Measurements from ENCODE around the gene ZMYND10. TPM values are rescaled to one million over a fixed set of nuclear protein-coding genes. Genes with fewer than 3 reads are reported as not detected.

The ZMYND10 gene
- total RNA-seq, 1 donor from 2014 or later, result 0.35 TPM

DNA sequence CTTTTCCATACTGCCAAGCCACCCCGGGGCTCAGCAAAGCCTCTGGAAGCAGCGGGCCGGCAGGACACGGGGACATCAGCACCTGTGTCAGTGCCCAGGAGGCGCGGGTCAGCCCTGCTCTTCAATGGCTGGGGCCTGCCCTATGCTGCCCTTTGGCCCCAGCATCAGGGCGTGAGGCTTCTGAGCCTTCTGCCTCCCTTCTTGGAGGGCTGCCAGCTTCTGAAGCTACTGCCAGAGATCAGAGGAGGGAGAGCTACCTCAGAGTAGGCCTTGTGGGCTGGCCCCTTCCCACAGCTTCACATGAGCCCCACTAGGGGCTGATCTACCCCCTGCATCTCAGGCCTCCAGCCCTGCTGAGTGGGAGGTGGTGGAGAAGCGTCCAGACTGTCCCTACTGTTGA lies 26.8 kb upstream of the ZMYND10 start:
- intact Hi-C loops (cut with DNase I), result no loop called here
- no peak for DNase-seq (ENCODE audit: low spot score)

DNA sequence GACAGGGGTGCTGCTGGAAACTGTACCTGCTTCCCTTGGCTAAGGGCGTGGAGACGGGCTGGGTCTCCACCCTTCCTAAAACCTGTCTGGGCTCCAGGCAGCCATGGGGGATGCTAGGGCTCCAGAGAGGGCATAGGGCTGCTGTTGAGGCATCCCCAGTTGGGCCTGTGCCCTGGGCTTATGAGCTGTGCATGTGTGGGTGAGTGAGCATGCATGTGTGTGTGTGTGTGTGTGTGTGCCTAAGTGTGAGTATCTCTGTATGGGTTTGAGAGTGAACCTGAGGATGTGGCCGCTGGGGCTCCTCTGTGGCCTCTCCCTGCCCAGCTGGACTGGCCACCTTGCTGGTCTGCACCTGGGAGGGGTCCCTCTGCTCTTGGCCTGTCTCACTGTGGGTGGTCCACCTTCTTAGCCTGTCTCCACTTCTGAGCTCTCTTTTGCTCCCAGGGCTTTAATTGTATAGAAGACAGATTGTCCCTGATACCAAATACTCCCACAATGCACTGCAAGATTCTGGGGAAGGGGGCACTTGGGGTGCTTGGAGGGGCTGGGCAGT lies 25.7 kb upstream of the ZMYND10 start:
- intact Hi-C loops (cut with DNase I), result no loop called here

DNA sequence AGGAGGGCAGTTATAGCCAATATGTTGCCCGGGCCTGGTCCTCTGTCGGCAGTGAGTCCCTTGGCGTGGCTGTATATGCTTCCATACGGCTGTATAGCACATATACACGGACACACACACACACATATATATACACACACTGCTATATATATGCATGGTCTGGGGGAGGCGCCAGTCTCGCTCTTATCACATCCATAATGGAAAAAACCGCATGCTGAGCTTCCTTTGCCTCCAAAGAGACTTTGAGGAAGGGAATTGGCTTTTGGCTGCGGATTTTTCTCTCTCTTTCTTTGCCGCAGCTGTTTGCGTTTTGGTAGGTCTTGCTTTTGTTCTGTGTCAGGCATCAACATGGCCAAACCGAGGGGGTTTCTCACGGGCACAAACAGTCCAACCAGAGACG lies 25.1 kb upstream of the ZMYND10 start:
- DNase-seq (ENCODE audit: low spot score), result no peak
- intact Hi-C loops (cut with DNase I), result no loop called here

More for the DNA sequence above, 25.7 kb upstream of the ZMYND10 start:
- DNase-seq (ENCODE audit: low spot score), result no peak

DNA sequence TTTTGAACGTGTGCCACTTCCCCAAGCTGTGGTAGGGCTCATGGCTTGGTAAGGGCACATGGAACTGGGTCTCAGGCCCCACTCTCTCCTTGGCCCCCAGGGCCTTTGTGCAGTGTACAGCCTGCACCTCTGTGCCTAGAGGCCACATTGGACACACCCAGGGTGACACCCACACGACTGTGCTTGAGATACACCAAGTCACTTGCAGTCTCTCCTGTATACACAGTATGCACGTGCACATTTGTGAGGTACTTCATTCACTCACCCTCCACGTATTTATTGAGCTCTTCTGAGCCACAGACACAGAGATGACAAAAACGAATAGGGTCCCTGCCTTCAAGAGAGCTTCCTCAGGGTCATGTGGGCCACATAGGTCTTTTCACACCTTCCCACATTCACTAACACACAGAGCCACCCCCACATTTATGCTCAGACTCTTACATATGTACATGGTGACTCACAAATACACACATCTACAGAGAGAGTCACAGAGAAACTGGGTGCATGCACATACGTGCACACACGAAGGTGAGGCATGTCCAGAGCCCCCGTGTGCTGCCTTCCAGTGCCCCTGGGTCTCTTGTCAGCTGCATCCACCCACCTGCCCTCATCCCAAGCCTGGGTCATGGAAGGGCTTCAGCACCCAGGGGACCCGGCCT lies 23.6 kb upstream of the ZMYND10 start:
- intact Hi-C loops (cut with DNase I), result loop anchor here (10.0 kb wide), 1 partner anchor 1016 kb away; the partner anchor contains the start of gene MANF
- DNase-seq (ENCODE audit: low spot score), result no peak

DNA sequence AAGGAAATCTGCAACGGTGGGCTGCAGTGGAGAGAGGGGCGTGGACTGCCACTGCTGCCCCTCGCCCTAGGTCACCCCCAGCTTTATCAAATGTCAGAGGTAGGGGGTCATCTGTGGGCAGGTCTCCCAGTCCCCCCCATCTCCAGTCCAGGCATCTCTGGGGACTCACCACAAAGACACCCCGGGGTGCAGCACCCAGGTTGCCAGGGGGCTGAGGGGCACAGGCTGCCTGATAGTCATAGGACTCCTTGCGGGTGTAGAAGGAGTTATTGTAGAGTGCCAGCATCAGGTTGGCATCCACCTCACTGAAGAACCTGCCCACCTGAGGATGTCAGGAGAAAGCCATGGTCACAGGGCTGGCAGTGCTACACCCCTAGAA lies 20.3 kb upstream of the ZMYND10 start:
- DNase-seq (ENCODE audit: low spot score), result no peak

DNA sequence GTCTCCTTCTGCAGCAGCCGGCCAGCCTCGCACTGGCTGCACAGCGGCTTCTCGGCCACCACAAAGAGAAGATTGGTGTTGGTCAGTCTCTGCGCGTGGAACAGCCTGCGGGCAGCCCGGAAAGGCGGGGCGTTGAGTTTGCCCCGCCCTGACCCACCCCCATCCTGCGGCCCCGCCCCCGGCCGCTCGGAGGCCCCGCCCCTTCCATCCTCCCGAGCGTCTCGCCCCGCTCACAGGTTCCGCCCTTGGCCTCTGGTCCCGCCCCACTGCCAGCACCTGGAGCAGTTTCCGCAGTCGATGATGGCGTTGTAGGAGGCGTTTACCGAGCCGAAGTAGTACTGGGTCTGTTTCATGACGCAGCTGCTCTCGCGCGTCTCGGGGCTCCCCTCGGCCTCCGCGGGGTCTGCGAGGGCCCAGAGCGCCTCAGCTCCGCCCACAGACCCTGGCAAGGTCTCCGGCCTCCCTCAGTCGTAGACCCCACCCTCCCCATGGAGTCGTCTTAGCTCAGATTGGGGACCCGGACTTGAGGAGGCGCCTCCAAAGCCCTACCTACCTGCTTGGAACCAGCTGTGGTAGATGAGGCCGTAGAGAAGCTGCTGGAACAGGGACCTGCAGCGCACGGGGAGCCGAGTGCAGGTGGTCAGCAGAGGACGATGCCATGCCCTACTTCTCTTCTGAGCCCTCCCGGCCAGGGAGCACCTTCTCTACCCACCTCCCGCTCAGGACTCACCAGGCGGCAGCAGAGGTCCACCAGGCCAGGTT lies 19.7 kb upstream of the ZMYND10 start:
- intact Hi-C loops (cut with DNase I), result loop anchor here (10.0 kb wide), 1 partner anchor 1020 kb away; the partner anchor contains the start of gene MANF

More for the DNA sequence above, 20.3 kb upstream of the ZMYND10 start:
- intact Hi-C loops (cut with DNase I), result loop anchor here (10.0 kb wide), 1 partner anchor 1019 kb away; the partner anchor contains the start of gene MANF

DNA sequence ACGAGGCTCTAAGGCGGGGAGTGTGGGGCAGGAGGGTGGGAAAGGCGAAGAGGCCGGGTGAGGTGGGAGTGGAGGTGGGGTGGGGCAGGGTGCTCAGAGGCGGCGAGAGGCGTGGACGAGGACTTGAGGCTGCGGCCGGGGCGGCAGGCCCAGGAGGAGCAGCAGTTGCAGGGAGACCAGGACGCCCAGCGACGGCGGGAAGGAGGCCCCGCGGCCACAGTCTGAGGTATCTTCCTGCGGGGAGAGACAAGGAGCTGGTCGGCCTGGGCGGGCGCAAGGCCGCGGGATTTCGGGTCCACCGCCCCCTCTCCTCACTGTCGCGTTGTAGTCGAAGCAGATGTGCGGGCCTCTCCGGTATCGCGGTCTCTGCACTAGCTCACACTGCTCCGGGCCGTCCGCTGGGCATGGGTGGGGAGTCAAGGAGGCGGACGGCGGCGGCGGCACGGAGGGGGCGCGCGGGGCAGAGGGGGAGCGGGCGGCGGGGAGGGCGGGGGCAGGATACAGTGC lies 19.1 kb upstream of the ZMYND10 start:
- no peak for DNase-seq (ENCODE audit: low spot score)
- intact Hi-C loops (cut with DNase I), result loop anchor here (10.0 kb wide), 1 partner anchor 1020 kb away; the partner anchor contains the start of gene MANF

More for the DNA sequence above, 19.7 kb upstream of the ZMYND10 start:
- peak; percentile 95 for DNase-seq (ENCODE audit: low spot score)

DNA sequence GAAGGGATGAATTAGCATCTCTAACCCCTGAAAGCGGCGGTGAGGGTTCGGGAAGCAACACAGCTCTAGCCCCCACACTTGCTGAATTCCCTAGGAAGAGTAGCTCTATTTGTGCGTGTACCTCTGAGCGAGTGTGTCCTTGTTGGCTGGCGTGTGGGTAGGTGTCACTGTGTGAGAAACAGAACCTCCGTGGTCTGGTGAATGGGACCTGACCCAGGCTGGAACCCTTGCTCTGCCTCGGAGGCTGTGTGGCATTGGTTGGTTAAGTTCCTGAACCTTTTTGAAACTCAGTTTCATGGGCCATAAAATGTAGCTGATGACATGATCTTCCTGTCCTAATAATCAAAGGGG lies 14.2 kb upstream of the ZMYND10 start:
- DNase-seq (ENCODE audit: low spot score), result no peak
- intact Hi-C loops (cut with DNase I), result loop anchor here (1.0 to 10.0 kb wide), 2 partner anchors 8 to 1025 kb away; partner anchors contain the start of gene MANF

DNA sequence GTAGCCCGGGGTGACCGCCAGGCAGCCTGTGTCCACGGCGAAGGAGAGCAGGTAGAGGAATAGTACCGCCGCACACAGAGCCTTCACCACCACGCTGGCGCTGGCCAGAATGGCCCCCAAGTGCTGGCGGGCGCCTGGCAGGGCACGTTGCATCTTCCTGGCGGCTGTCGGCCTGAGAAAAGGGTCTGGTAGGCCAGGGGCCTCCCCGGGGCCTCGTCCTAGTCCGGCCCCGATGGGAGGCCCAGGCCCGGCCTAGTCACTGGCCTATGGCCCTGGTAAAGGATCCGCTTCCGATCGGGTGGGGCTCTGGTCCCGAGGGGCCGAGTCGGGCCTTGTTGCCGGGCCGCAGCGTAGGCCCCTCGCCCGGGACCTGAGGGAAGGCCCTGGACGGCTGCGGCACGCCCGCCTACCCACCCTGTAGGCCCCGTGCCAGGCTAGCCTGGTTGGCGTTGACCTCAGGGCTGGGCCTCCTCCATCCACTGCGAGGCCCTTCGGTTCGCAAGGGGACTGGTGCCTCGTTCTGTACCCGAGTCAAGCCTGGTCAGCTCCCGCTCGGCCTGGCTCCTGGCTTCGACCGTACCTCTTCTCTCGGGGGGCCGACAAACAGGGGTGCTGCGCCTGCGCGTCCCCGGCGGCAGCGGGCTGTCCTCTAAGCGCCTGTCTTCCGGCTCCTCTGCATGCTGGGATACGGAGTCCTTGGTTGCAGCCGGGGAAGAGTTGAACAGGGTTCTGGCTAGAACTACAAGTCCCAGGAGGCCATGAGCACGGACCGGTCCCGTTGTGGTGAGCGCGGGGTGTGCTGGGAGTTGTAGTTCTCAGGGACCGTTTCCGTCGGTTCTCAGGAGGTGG lies 13.6 kb upstream of the ZMYND10 start, which contains the start of gene TMEM115:
TSS of gene TMEM115 (minus strand) at position 611 of the 849 bp plus-strand sequence. CDS start at position 153, 458 bp downstream.
- DNase-seq (ENCODE audit: low spot score), result peak; percentile 99
- intact Hi-C loops (cut with DNase I), result loop anchor here (1.0 kb wide), 1 partner anchor 8 kb away; no protein-coding TSS in a partner anchor

DNA sequence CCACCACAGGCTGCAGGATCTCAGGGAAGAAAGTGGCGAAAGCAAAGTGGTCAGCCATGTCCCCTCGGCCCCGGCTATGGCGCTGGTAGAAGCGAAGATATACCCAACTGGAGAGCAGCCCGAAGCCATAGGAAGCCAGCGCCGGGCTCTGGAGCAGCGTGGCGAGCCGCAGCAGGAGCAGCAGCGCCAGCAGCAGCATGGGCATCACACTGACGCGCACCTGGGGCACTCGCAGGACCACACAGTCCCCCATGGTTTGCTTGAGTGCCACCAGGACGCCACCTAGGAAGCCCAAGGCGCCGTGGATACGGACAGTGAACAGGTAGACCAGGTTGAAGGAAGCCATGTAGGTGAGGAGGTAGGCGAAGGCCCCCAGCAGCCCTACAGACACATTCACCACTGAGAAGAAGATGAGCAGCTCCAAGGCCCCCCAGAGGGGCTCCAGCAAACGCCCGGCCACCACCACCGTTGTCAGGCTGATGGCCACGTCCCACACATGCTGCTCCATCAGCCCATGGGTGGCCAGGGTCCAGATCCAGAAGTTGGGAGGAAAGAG lies 12.9 kb upstream of the ZMYND10 start:
- intact Hi-C loops (cut with DNase I), result no loop called here
- DNase-seq (ENCODE audit: low spot score), result no peak

DNA sequence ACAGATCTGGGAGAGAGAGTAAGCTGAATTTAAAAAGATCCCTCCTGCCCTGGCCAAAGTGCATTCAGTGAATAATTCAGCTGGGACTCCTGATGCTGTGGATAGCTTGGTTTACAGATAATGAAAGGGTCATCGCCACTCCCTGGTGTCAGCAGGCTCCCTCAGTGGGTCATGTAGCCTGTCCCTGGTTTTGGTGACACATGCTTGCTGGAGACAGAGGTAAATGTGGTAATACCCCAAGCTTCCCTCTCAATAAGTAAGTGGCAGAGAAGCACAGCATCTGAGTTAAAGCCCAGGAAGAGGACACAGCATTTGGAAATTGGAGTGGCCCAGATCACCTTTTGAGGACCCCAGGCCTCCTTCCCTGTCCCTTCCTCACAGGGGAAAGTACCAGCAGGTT lies 11.9 kb upstream of the ZMYND10 start:
- intact Hi-C loops (cut with DNase I), result no loop called here
- DNase-seq (ENCODE audit: low spot score), result no peak

DNA sequence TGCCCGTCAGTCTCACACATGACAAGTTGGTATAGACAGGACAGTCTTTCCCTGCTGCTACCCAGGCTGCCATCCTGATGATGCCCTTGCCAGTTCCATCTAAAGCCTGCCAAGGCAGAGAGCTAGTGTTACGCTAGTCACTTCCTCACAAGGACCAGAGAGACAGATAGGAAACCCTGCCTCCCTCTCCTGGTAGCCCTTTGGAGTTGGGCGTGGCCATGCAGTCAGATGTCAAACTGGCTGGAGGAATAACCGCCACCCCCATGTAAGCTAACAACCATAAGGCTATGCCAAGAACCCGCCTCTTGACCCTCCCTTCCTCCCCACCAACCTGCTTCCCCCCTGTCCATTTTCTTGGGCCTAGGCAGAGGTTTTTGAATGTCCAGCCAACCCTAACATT lies 11.0 kb upstream of the ZMYND10 start:
- intact Hi-C loops (cut with DNase I), result no loop called here
- no peak for DNase-seq (ENCODE audit: low spot score)

DNA sequence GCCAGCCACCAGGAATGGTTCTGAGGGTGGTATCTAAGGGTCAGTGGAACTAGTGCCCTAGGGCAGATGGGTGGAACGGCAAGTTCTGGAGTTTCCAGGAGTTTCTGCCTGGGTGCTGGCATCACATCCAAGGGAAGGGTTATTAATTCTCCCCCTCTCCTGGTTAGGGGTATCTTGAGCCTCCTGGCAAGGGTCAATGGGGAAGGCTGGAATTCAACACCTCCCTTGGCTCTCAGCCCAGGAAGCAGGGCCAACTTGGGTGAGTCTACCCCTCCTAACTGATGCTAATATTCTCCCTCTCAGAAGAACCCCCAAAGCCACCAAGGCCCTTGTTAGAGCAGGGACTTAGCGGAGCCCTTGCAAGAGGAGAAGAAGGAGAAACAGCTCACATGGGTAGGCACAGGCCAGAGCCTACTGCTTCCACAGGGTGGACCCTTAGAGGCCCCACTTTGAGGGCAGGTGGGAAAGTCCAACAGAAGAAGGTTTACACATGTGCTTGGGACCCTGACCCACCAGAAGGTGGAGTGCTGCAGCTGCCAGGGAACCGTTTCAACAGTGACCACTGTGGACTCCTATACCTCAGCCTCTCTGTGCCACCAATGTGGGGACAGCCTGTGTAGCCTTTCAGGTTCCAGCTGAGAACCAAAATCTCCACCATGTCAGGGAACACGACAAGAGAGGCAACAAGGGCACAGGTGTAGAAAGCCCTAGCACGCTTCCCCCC lies 10.5 kb upstream of the ZMYND10 start:
- intact Hi-C loops (cut with DNase I), result no loop called here
- DNase-seq (ENCODE audit: low spot score), result no peak

DNA sequence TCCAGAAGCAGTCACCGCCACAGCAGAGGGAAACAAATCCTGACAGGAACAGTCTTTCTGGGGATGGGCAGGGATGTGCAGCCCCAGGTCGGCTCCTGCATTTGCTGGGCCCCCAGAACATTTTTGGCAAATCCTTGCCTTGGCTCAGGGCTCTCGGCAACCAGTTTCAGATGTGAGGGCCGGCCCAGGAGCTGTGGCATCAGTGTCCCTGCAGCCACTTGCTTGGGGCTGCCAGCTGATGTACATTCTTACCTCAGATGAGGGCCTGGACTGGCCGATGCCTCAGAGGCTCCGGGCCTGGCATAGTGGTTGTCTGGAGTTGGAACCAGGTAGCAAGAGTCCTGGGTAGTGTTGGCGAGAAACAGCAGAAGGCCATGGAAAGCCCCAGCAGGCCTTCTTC lies 9.3 kb upstream of the ZMYND10 start:
- intact Hi-C loops (cut with DNase I), result loop anchor here (5.0 kb wide), 2 partner anchors 257 to 1147 kb away; partner anchors contain the start of genes CISH and DCAF1

DNA sequence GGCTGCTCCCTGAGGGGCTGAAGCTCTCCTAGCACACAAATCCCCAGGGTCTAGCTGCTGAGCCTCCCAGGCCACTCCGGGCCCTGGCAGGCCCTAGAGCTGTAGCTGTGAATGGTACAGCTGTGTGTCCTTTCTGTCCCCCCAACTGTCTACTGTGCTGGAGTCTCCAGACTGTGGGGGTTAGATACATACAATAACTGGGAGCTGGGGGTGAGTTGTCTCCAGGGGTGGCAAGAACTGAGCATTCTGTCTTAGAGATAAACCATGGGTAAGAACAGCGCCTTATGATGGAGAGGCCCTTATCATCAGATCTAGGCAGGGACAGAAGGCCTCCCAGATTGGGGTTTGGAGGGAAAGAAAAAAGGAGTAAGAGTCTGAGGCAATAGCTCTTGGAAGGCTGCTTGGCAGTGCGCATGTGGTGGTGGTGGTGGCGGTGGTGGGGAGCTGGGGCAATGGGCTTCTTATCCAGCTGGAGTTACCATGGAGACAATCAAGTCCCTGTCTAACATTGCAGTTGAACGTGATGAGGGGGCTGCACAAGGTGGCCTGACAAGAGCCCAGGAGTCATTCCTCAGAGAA lies 8.7 kb upstream of the ZMYND10 start:
- DNase-seq (ENCODE audit: low spot score), result no peak
- intact Hi-C loops (cut with DNase I), result loop anchor here (5.0 kb wide), 2 partner anchors 258 to 1148 kb away; partner anchors contain the start of genes CISH and DCAF1

More for the DNA sequence above, 9.3 kb upstream of the ZMYND10 start:
- DNase-seq (ENCODE audit: low spot score), result no peak

DNA sequence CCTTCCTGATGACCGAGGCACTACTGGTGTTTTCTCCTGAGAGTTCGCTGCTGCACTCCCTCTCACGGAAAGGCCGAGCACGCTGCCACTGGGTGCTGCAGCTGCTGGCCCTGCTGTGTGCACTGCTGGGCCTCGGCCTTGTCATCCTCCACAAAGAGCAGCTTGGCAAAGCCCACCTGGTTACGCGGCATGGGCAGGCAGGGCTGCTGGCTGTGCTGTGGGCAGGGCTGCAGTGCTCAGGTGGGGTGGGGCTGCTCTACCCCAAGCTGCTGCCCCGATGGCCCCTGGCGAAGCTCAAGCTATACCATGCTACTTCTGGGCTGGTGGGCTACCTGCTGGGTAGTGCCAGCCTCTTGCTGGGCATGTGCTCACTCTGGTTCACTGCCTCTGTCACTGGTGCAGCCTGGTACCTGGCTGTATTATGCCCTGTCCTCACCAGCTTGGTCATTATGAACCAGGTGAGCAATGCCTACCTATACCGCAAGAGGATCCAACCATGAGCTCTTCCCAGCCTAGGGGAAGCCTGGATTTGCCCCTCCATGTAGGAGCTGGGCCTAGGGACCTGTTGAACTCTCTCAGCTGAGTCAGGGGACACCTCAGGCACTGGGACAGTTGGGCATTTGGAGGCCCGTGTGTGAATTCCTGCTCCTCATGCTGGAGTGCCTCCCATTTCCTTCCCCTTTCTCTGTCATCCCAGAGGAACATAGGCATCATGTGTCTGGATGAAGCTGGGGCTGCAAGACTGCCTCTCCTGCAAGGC lies 7.9 kb upstream of the ZMYND10 start:
- intact Hi-C loops (cut with DNase I), result loop anchor here (5.0 kb wide), 2 partner anchors 259 to 1149 kb away; partner anchors contain the start of genes CISH and DCAF1
- no peak for DNase-seq (ENCODE audit: low spot score)

DNA sequence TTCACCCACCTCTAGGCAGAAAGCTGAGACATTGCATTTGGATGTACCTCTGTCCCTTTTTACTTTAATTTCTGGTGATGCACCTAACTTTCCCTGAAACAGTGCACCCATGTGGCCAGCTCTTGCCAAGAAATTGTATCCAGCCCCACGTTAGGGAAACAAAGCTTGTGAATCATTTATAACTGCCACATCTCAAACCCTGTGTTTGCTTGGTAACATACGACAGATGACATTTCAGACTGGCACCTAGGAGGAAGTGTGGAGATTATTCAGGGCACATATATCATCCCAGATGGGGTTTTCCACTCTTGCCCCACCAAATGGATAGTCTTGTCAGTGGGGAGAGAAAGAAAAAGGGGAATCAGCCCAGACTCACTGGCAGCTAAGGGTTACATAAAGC lies 7.2 kb upstream of the ZMYND10 start:
- intact Hi-C loops (cut with DNase I), result loop anchor here (5.0 kb wide), 2 partner anchors 260 to 1150 kb away; partner anchors contain the start of genes CISH and DCAF1
- no peak for DNase-seq (ENCODE audit: low spot score)
